ENCODE results near the gene DSCAML1.

The DSCAML1 gene

GRCh38 chr11:117488996-117489952 lies 307.7 kb downstream of the DSCAML1 start:
- in situ Hi-C loops (cut with MboI; ENCODE audit: low sequenced_read_pairs), result no loop called here

GRCh38 chr11:117486059-117486458 lies 311.0 kb downstream of the DSCAML1 start:
- in situ Hi-C loops (cut with MboI; ENCODE audit: low sequenced_read_pairs), result no loop called here

GRCh38 chr11:117484156-117484555 lies 312.9 kb downstream of the DSCAML1 start:
- in situ Hi-C loops (cut with MboI; ENCODE audit: low sequenced_read_pairs), result no loop called here

- in situ Hi-C loops (cut with MboI; ENCODE audit: low sequenced_read_pairs), result no loop called here
These were observed 313.6 kb downstream of the DSCAML1 start for GRCh38 chr11:117483372-117483771.

GRCh38 chr11:117482881-117483280 lies 314.1 kb downstream of the DSCAML1 start:
- in situ Hi-C loops (cut with MboI; ENCODE audit: low sequenced_read_pairs), result no loop called here

- in situ Hi-C loops (cut with MboI; ENCODE audit: low sequenced_read_pairs), result no loop called here
These were observed 315.1 kb downstream of the DSCAML1 start for GRCh38 chr11:117481885-117482284.

GRCh38 chr11:117481036-117481435 lies 316.0 kb downstream of the DSCAML1 start:
- in situ Hi-C loops (cut with MboI; ENCODE audit: low sequenced_read_pairs), result no loop called here

GRCh38 chr11:117480221-117480620 lies 316.8 kb downstream of the DSCAML1 start:
- in situ Hi-C loops (cut with MboI; ENCODE audit: low sequenced_read_pairs), result no loop called here

GRCh38 chr11:117479372-117479771 lies 317.6 kb downstream of the DSCAML1 start:
- in situ Hi-C loops (cut with MboI; ENCODE audit: low sequenced_read_pairs), result no loop called here

GRCh38 chr11:117478926-117479325 lies 318.1 kb downstream of the DSCAML1 start:
- in situ Hi-C loops (cut with MboI; ENCODE audit: low sequenced_read_pairs), result no loop called here

- in situ Hi-C loops (cut with MboI; ENCODE audit: low sequenced_read_pairs), result no loop called here
These were observed 318.7 kb downstream of the DSCAML1 start for GRCh38 chr11:117478126-117478860.

GRCh38 chr11:117477721-117478120 lies 319.3 kb downstream of the DSCAML1 start:
- in situ Hi-C loops (cut with MboI; ENCODE audit: low sequenced_read_pairs), result no loop called here

- in situ Hi-C loops (cut with MboI; ENCODE audit: low sequenced_read_pairs), result no loop called here
These were observed 320.4 kb downstream of the DSCAML1 start for GRCh38 chr11:117476531-117477142.

- in situ Hi-C loops (cut with MboI; ENCODE audit: low sequenced_read_pairs), result no loop called here
These were observed 321.1 kb downstream of the DSCAML1 start for GRCh38 chr11:117475716-117476530.

GRCh38 chr11:117473481-117474091 lies 323.4 kb downstream of the DSCAML1 start:
- in situ Hi-C loops (cut with MboI; ENCODE audit: low sequenced_read_pairs), result no loop called here

- in situ Hi-C loops (cut with MboI; ENCODE audit: low sequenced_read_pairs), result no loop called here
These were observed 325.2 kb downstream of the DSCAML1 start for GRCh38 chr11:117471776-117472175.

- in situ Hi-C loops (cut with MboI; ENCODE audit: low sequenced_read_pairs), result no loop called here
These were observed 326.4 kb downstream of the DSCAML1 start for GRCh38 chr11:117470576-117470975.

- in situ Hi-C loops (cut with MboI; ENCODE audit: low sequenced_read_pairs), result no loop called here
These were observed 328.1 kb downstream of the DSCAML1 start for GRCh38 chr11:117468888-117469287.

- in situ Hi-C loops (cut with MboI; ENCODE audit: low sequenced_read_pairs), result no loop called here
These were observed 329.2 kb downstream of the DSCAML1 start for GRCh38 chr11:117467770-117468169.

GRCh38 chr11:117466966-117467365 lies 330.1 kb downstream of the DSCAML1 start:
- in situ Hi-C loops (cut with MboI; ENCODE audit: low sequenced_read_pairs), result no loop called here
